ENCODE measurements around the gene ZFHX3.

- no peak for TF ChIP-seq CTCF (IDR thresholded peaks at IDR 0.05)
- TF ChIP-seq POLR2A (IDR thresholded peaks at IDR 0.05) = peak in 1 of 2 donors; percentile 28
- TF ChIP-seq EP300 (IDR thresholded peaks at IDR 0.05) = no peak
These were observed 5.6 kb upstream of the ZFHX3 start for GRCh38 chr16:73053364-73054124.

All from tibial nerve (tissue), 4 donors.